Inferior parietal cortex (tissue), 1 donor: ENCODE data around the gene MOV10.

Experiments
- DNase-seq: peaks from one replicate; pipeline ENCODE4 v3.0.0-alpha.2; 2016; ENCODE audit errors: extremely low spot score

MOV10 gene

GRCh38 chr1:112674986-112675727 is 698 bp downstream of the MOV10 start:
- no peak for DNase-seq

GRCh38 chr1:112675728-112676381 is 1.4 kb downstream of the MOV10 start:
- DNase-seq = no peak

- DNase-seq = no peak
Measured at GRCh38 chr1:112676543-112676942, 2.1 kb downstream of the MOV10 start.

- no peak for DNase-seq
Measured at GRCh38 chr1:112677501-112677900, 3.0 kb downstream of the MOV10 start.

GRCh38 chr1:112678605-112679004 is 4.1 kb downstream of the MOV10 start:
- no peak for DNase-seq

GRCh38 chr1:112685913-112686312 is 11.5 kb downstream of the MOV10 start:
- no peak for DNase-seq

GRCh38 chr1:112686417-112686816 is 12.0 kb downstream of the MOV10 start:
- DNase-seq = no peak

GRCh38 chr1:112686835-112687234 is 12.4 kb downstream of the MOV10 start:
- DNase-seq = no peak

GRCh38 chr1:112687361-112687760 is 12.9 kb downstream of the MOV10 start:
- no peak for DNase-seq

- no peak for DNase-seq
Measured at GRCh38 chr1:112687785-112688496, 13.5 kb downstream of the MOV10 start.

- DNase-seq = no peak
Measured at GRCh38 chr1:112688781-112689193, 14.3 kb downstream of the MOV10 start.

GRCh38 chr1:112689196-112689841 is 14.9 kb downstream of the MOV10 start:
- DNase-seq = no peak

- DNase-seq = no peak
Measured at GRCh38 chr1:112689842-112690237, 15.4 kb downstream of the MOV10 start.

- DNase-seq = no peak
Measured at GRCh38 chr1:112692681-112693080, 18.2 kb downstream of the MOV10 start.

- DNase-seq = no peak
Measured at GRCh38 chr1:112693821-112694220, 19.4 kb downstream of the MOV10 start.

- no peak for DNase-seq
Measured at GRCh38 chr1:112694363-112694929, 20.0 kb downstream of the MOV10 start.

GRCh38 chr1:112695276-112695675 is 20.8 kb downstream of the MOV10 start:
- no peak for DNase-seq

GRCh38 chr1:112696578-112697314 is 22.3 kb downstream of the MOV10 start:
- DNase-seq = no peak

GRCh38 chr1:112697781-112698201 is 23.3 kb downstream of the MOV10 start:
- DNase-seq = no peak

- no peak for DNase-seq
Measured at GRCh38 chr1:112698366-112699310, 24.2 kb downstream of the MOV10 start.
